GM23338 (cell line): ENCODE results near the gene MAP7D3. TPM values are rescaled to one million over a fixed set of nuclear protein-coding genes. Genes with fewer than 3 reads are reported as not detected.

Source experiments
- ATAC-seq: fragments of 200-7000 bp; cut with Tn5 transposase; 3 replicates; pipeline ENCODE4 v1.9.1; 2020
- DNase-seq: peaks from one replicate; pipeline ENCODE4 v3.0.0-alpha.2; 2015; ENCODE audit warnings: low spot score
- H2AFZ ChIP-seq: fragments of 200-600 bp; sonication (generic); 2 replicates; pipeline ENCODE4 v1.8.0; 2016; ENCODE audit warnings: antibody characterized with exemption, mild to moderate bottlenecking, moderate library complexity
- H3F3A ChIP-seq: fragments of 200-600 bp; sonication (generic); replicated peaks from 2 replicates; pipeline ENCODE4 v1.8.0; 2017; ENCODE audit warnings: antibody characterized with exemption, mixed run types, low read depth
- H3K27ac ChIP-seq: fragments of 200-600 bp; sonication (generic); 2 replicates; pipeline ENCODE4 v1.6.1; 2016; ENCODE audit warnings: low read depth
- H3K27me3 ChIP-seq: fragments of 200-600 bp; sonication (generic); 2 replicates; pipeline ENCODE4 v1.8.0; 2016; ENCODE audit warnings: mild to moderate bottlenecking, mixed run types, moderate library complexity; ENCODE audit not compliant: insufficient read depth
- H3K36me3 ChIP-seq: fragments of 200-600 bp; sonication (generic); 2 replicates; pipeline ENCODE4 v1.8.0; 2016; ENCODE audit warnings: mild to moderate bottlenecking; ENCODE audit not compliant: insufficient read depth
- H3K4me1 ChIP-seq: fragments of 200-600 bp; sonication (generic); 2 replicates; pipeline ENCODE4 v1.8.0; 2016; ENCODE audit warnings: mild to moderate bottlenecking, moderate library complexity; ENCODE audit not compliant: insufficient read depth
- H3K4me2 ChIP-seq: fragments of 200-600 bp; sonication (generic); 2 replicates; pipeline ENCODE4 v1.7.1; 2017; ENCODE audit warnings: mixed run types
- H3K4me3 ChIP-seq: fragments of 200-600 bp; sonication (generic); 2 replicates; pipeline ENCODE4 v1.6.1; 2016; ENCODE audit warnings: mixed run types
- H3K79me2 ChIP-seq: fragments of 200-600 bp; sonication (generic); replicated peaks from 2 replicates; pipeline ENCODE4 v1.8.0; 2017; ENCODE audit warnings: mild to moderate bottlenecking; ENCODE audit not compliant: insufficient read depth
- H3K9me2 ChIP-seq: fragments of 200-600 bp; sonication (generic); 2 replicates; pipeline ENCODE4 v1.8.0; 2017; ENCODE audit not compliant: insufficient read depth
- H4K20me1 ChIP-seq: fragments of 200-600 bp; sonication (generic); replicated peaks from 2 replicates; pipeline ENCODE4 v1.8.0; 2017; ENCODE audit warnings: mild to moderate bottlenecking; ENCODE audit not compliant: insufficient read depth
- H3K27ac Mint-ChIP-seq: 2 replicates; pipeline ENCODE4 v1.8.0; 2020; ENCODE audit warnings: inconsistent platforms, mild to moderate bottlenecking, moderate library complexity, mixed read lengths
- H3K27me3 Mint-ChIP-seq: 3 replicates; pipeline ENCODE4 v1.8.0; 2022; ENCODE audit warnings: low read depth, mild to moderate bottlenecking, moderate library complexity, mixed read lengths, inconsistent platforms; ENCODE audit not compliant: insufficient read depth, poor library complexity
- H3K36me3 Mint-ChIP-seq: 3 replicates; pipeline ENCODE4 v1.8.0; 2021; ENCODE audit warnings: low read depth, mild to moderate bottlenecking, inconsistent platforms, moderate library complexity, mixed read lengths
- H3K4me1 Mint-ChIP-seq: 3 replicates; pipeline ENCODE4 v1.8.0; 2020; ENCODE audit warnings: mild to moderate bottlenecking, inconsistent platforms, mixed read lengths
- H3K4me3 Mint-ChIP-seq: 3 replicates; pipeline ENCODE4 v1.8.0; 2021; ENCODE audit warnings: moderate library complexity, mild to moderate bottlenecking, inconsistent platforms, mixed read lengths
- H3K9me3 Mint-ChIP-seq: 3 replicates; pipeline ENCODE4 v1.8.0; 2020; ENCODE audit warnings: moderate library complexity, mild to moderate bottlenecking, inconsistent platforms, mixed read lengths
- CREB1 ChIP-seq: fragments of 250-450 bp; sonication (Bioruptor Pico); IDR thresholded peaks from 2 replicates; pipeline ENCODE4 v1.5.0; 2020; ENCODE audit warnings: low read depth, mild to moderate bottlenecking, moderate library complexity
- ETS1 ChIP-seq: IDR thresholded peaks from 2 replicates; pipeline ENCODE4 v1.6.1; 2016; ENCODE audit warnings: antibody characterized with exemption
- EZH2 ChIP-seq: fragments of 200-600 bp; sonication (generic); IDR thresholded peaks from one replicate; pipeline ENCODE4 v1.8.0; 2017; ENCODE audit warnings: antibody characterized with exemption, mild to moderate bottlenecking, low read depth; ENCODE audit not compliant: unreplicated experiment
- EZH2phosphoT487 ChIP-seq: fragments of 200-600 bp; sonication (generic); IDR thresholded peaks from one replicate; pipeline ENCODE4 v1.8.1; 2018; ENCODE audit warnings: antibody characterized with exemption; ENCODE audit not compliant: unreplicated experiment
- POLR2AphosphoS5 ChIP-seq: IDR thresholded peaks from 2 replicates; pipeline ENCODE4 v1.6.1; 2016; ENCODE audit warnings: antibody characterized with exemption, low read depth
- STAT1 ChIP-seq: IDR thresholded peaks from one replicate; pipeline ENCODE4 v1.6.1; 2016; ENCODE audit warnings: antibody characterized with exemption; ENCODE audit not compliant: unreplicated experiment
- ZNF114 ChIP-seq: fragments of 250-450 bp; sonication (Bioruptor Pico); IDR thresholded peaks from 2 replicates; pipeline ENCODE4 v1.5.0; 2020; ENCODE audit warnings: mild to moderate bottlenecking, moderate library complexity
- ZNF331 ChIP-seq: fragments of 250-450 bp; sonication (Bioruptor Pico); IDR thresholded peaks from 2 replicates; pipeline ENCODE4 v1.5.0; 2020; ENCODE audit warnings: low read depth, mild to moderate bottlenecking, moderate library complexity
- polyA plus RNA-seq: library from polyadenylated mRNA; unstranded; fragments of >200 nt; fragmentation: Nextera tagmentation; extraction: Ambion mirVana; gene quantifications from 2 replicates; pipeline ENCODE4 v1.2.1, GENCODE V29; 2016
- total RNA-seq: library from RNA; depleted of rRNA; stranded (reverse); fragments of >200 nt; shearing (Covaris generic); gene quantifications from 2 replicates; pipeline ENCODE4 v1.2.3, GENCODE V29; 2014
- TF ChIP-seq, protein P1 (sequence below): IDR thresholded peaks from one replicate; pipeline ENCODE4 v1.6.1; 2018; ENCODE audit warnings: antibody characterized with exemption; ENCODE audit not compliant: unreplicated experiment
- TF ChIP-seq, protein P2 (sequence below): fragments of 250-450 bp; sonication (Bioruptor Pico); IDR thresholded peaks from 2 replicates; pipeline ENCODE4 v1.5.0; 2020; ENCODE audit warnings: mild to moderate bottlenecking, moderate library complexity

MAP7D3 gene
- total and polyA plus RNA-seq, 2 experiments from 2014 or later: 14.5 to 33.4 TPM

DNA sequence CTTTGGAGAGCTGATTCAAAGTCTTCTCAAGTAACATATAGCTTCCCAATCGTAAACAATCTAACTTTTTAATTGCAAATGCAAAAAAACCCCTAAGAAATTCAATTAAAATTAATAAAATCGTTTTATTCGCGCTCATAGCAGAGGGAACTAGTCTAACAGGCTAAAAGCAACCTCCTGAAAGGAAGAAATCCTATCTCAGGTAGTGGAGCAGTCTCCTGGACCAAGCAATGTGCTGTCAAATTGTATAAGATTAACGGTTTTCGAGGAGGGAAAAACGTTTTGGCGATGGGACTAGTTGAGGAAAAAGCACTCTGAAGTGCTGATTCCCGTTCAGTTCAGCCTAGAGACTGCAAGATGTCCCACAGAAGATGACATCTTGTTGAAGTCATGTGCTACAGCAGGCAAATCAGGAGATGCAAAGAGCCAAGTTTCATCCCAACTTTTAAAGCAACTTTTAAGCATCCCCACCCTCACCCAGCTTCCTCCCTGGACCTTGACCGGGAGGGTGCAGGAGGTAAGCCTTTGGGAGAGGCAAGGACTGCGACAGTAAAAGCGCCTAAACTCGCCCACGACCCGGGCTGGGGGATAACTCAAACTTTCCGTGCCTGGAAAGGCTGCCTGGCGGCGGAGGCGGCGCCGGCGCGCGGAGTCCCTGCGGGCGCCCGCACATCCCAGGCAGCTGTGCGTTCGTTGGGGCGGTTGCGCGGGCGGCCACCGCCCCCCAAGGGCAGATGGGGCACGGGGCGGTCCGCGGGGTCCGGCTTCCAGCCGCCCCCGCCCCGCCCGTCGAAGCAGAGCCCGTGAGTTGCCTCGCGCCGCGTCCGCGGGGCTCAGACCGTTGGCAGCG, 784 bp downstream of the MAP7D3 start:
- no peak overlapping the region; the same call in 1 of the 2 replicates for H2AFZ ChIP-seq
- no peaks in the 10 kb centered on the region for H3K9me2 ChIP-seq
- no peak overlapping the region for H3K27ac ChIP-seq
- Mint-ChIP-seq H3K4me1 (peaks cover 15% of the 10 kb centered on the region; the same call in 2 of the 3 replicates), H3K27ac (no peak overlapping the region), H3K4me3 (peak overlapping the region; percentile 75), H3K36me3 (no peaks in the 10 kb centered on the region), H3K27me3 (no peaks in the 10 kb centered on the region), H3K9me3 (no peaks in the 10 kb centered on the region)
- TF ChIP-seq, protein P1, sequence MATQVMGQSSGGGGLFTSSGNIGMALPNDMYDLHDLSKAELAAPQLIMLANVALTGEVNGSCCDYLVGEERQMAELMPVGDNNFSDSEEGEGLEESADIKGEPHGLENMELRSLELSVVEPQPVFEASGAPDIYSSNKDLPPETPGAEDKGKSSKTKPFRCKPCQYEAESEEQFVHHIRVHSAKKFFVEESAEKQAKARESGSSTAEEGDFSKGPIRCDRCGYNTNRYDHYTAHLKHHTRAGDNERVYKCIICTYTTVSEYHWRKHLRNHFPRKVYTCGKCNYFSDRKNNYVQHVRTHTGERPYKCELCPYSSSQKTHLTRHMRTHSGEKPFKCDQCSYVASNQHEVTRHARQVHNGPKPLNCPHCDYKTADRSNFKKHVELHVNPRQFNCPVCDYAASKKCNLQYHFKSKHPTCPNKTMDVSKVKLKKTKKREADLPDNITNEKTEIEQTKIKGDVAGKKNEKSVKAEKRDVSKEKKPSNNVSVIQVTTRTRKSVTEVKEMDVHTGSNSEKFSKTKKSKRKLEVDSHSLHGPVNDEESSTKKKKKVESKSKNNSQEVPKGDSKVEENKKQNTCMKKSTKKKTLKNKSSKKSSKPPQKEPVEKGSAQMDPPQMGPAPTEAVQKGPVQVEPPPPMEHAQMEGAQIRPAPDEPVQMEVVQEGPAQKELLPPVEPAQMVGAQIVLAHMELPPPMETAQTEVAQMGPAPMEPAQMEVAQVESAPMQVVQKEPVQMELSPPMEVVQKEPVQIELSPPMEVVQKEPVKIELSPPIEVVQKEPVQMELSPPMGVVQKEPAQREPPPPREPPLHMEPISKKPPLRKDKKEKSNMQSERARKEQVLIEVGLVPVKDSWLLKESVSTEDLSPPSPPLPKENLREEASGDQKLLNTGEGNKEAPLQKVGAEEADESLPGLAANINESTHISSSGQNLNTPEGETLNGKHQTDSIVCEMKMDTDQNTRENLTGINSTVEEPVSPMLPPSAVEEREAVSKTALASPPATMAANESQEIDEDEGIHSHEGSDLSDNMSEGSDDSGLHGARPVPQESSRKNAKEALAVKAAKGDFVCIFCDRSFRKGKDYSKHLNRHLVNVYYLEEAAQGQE: no peak
- TF ChIP-seq CREB1 (CRISPR knock-in tag): no peak
- no peak for TF ChIP-seq STAT1
- TF ChIP-seq ETS1: no peak
- TF ChIP-seq, protein P2, sequence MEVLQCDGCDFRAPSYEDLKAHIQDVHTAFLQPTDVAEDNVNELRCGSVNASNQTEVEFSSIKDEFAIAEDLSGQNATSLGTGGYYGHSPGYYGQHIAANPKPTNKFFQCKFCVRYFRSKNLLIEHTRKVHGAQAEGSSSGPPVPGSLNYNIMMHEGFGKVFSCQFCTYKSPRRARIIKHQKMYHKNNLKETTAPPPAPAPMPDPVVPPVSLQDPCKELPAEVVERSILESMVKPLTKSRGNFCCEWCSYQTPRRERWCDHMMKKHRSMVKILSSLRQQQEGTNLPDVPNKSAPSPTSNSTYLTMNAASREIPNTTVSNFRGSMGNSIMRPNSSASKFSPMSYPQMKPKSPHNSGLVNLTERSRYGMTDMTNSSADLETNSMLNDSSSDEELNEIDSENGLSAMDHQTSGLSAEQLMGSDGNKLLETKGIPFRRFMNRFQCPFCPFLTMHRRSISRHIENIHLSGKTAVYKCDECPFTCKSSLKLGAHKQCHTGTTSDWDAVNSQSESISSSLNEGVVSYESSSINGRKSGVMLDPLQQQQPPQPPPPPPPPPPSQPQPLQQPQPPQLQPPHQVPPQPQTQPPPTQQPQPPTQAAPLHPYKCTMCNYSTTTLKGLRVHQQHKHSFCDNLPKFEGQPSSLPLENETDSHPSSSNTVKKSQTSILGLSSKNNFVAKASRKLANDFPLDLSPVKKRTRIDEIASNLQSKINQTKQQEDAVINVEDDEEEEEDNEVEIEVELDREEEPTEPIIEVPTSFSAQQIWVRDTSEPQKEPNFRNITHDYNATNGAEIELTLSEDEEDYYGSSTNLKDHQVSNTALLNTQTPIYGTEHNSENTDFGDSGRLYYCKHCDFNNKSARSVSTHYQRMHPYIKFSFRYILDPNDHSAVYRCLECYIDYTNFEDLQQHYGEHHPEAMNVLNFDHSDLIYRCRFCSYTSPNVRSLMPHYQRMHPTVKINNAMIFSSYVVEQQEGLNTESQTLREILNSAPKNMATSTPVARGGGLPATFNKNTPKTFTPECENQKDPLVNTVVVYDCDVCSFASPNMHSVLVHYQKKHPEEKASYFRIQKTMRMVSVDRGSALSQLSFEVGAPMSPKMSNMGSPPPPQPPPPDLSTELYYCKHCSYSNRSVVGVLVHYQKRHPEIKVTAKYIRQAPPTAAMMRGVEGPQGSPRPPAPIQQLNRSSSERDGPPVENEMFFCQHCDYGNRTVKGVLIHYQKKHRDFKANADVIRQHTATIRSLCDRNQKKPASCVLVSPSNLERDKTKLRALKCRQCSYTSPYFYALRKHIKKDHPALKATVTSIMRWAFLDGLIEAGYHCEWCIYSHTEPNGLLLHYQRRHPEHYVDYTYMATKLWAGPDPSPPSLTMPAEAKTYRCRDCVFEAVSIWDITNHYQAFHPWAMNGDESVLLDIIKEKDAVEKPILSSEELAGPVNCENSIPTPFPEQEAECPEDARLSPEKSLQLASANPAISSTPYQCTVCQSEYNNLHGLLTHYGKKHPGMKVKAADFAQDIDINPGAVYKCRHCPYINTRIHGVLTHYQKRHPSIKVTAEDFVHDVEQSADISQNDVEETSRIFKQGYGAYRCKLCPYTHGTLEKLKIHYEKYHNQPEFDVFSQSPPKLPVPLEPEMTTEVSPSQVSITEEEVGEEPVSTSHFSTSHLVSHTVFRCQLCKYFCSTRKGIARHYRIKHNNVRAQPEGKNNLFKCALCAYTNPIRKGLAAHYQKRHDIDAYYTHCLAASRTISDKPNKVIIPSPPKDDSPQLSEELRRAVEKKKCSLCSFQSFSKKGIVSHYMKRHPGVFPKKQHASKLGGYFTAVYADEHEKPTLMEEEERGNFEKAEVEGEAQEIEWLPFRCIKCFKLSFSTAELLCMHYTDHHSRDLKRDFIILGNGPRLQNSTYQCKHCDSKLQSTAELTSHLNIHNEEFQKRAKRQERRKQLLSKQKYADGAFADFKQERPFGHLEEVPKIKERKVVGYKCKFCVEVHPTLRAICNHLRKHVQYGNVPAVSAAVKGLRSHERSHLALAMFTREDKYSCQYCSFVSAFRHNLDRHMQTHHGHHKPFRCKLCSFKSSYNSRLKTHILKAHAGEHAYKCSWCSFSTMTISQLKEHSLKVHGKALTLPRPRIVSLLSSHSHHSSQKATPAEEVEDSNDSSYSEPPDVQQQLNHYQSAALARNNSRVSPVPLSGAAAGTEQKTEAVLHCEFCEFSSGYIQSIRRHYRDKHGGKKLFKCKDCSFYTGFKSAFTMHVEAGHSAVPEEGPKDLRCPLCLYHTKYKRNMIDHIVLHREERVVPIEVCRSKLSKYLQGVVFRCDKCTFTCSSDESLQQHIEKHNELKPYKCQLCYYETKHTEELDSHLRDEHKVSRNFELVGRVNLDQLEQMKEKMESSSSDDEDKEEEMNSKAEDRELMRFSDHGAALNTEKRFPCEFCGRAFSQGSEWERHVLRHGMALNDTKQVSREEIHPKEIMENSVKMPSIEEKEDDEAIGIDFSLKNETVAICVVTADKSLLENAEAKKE (CRISPR knock-in tag): no peak
- no peak for TF ChIP-seq POLR2AphosphoS5
- no peak for TF ChIP-seq ZNF331 (CRISPR knock-in tag)
- no peak for TF ChIP-seq ZNF114
- no peak for TF ChIP-seq EZH2phosphoT487
- TF ChIP-seq EZH2: no peak
- H3K4me1 ChIP-seq: no peaks in the 10 kb centered on the region
- 0 out of 2 replicates have a peak, but pooled peaks cover 3% of the 10 kb centered on the region for H3F3A ChIP-seq
- H3K4me2 ChIP-seq: peak overlapping the region; percentile 76
- H4K20me1 ChIP-seq: no peaks in the 10 kb centered on the region; the same call in 1 of the 2 replicates
- peak overlapping the region; percentile 69 for H3K4me3 ChIP-seq
- ATAC-seq: peak; percentile 59
- H3K79me2 ChIP-seq: peaks cover 23% of the 10 kb centered on the region
- DNase-seq: peak; percentile 33
- H3K36me3 ChIP-seq: no peaks in the 10 kb centered on the region
- no peaks in the 10 kb centered on the region for H3K27me3 ChIP-seq
